DND-41 (cell line): ENCODE measurements around the gene DKC1.

ENCODE experiments used
- EZH2 ChIP-seq: IDR thresholded peaks from 3 replicates; pipeline ENCODE4 v1.6.1; 2012; ENCODE audit warnings: borderline replicate concordance, low read depth, mild to moderate bottlenecking, moderate library complexity, low read length, inconsistent platforms; ENCODE audit not compliant: severe bottlenecking
- TF ChIP-seq, protein P1 (sequence below): IDR thresholded peaks from 2 replicates; pipeline ENCODE4 v1.5.1; 2012; ENCODE audit warnings: borderline replicate concordance, low read length, moderate library complexity, mild to moderate bottlenecking; ENCODE audit not compliant: poor library complexity, severe bottlenecking; ENCODE audit errors: extremely low read depth

DNA sequence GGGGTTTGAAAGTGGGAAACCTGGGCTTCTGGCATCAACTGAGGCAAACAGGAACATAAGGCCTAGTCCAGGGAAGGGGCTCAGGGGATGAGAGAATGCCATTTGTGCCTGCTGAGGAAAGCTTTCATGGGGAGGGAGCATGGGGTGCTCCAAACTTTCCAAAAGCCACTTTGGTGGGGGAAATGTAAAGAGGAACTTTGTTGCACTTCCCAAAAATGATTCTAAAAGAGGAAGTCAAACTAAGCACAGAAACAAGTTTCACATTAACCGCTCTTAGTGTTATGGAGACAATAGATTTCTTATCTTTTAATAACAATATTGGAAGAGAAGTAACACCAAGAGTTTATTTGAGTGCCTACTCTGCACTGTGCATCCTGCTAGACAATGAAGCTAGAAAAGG lies 44.0 kb upstream of the DKC1 start:
- TF ChIP-seq, protein P1, sequence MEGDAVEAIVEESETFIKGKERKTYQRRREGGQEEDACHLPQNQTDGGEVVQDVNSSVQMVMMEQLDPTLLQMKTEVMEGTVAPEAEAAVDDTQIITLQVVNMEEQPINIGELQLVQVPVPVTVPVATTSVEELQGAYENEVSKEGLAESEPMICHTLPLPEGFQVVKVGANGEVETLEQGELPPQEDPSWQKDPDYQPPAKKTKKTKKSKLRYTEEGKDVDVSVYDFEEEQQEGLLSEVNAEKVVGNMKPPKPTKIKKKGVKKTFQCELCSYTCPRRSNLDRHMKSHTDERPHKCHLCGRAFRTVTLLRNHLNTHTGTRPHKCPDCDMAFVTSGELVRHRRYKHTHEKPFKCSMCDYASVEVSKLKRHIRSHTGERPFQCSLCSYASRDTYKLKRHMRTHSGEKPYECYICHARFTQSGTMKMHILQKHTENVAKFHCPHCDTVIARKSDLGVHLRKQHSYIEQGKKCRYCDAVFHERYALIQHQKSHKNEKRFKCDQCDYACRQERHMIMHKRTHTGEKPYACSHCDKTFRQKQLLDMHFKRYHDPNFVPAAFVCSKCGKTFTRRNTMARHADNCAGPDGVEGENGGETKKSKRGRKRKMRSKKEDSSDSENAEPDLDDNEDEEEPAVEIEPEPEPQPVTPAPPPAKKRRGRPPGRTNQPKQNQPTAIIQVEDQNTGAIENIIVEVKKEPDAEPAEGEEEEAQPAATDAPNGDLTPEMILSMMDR = no peak
- TF ChIP-seq EZH2 = no peak
